Neuronal stem cell (in vitro differentiated cells): Measurements from ENCODE around the gene ATP9B.

Experiments used
- DNase-seq: peaks from one replicate; pipeline ENCODE4 v3.0.0-alpha.2; 2013; ENCODE audit warnings: low spot score
- H2AFZ ChIP-seq: one replicate; pipeline ENCODE4 v1.6.1; 2013; ENCODE audit warnings: mild to moderate bottlenecking, low read length, inconsistent platforms
- H2AK5ac ChIP-seq: 2 replicates; pipeline ENCODE4 v1.6.1; 2013; ENCODE audit warnings: low read depth, mild to moderate bottlenecking, inconsistent platforms, low read length, moderate library complexity, mixed read lengths
- H2BK120ac ChIP-seq: 2 replicates; pipeline ENCODE4 v1.6.1; 2013; ENCODE audit warnings: low read depth, mild to moderate bottlenecking, inconsistent platforms, low read length, moderate library complexity, mixed read lengths
- H2BK12ac ChIP-seq: one replicate; pipeline ENCODE4 v1.6.1; 2013; ENCODE audit warnings: low read length, inconsistent platforms
- H2BK15ac ChIP-seq: 2 replicates; pipeline ENCODE4 v1.6.1; 2013; ENCODE audit warnings: mild to moderate bottlenecking, low read length, inconsistent platforms, mixed read lengths
- H2BK5ac ChIP-seq: one replicate; pipeline ENCODE4 v1.6.1; 2013; ENCODE audit warnings: inconsistent platforms, mild to moderate bottlenecking, low read length, moderate library complexity
- H3K14ac ChIP-seq: one replicate; pipeline ENCODE4 v1.6.1; 2013; ENCODE audit warnings: low read length, inconsistent platforms
- H3K18ac ChIP-seq: 2 replicates; pipeline ENCODE4 v1.6.1; 2013; ENCODE audit warnings: low read length, inconsistent platforms
- H3K23ac ChIP-seq: 2 replicates; pipeline ENCODE4 v1.6.1; 2013; ENCODE audit warnings: low read depth, mild to moderate bottlenecking, mixed read lengths, low read length, inconsistent platforms; ENCODE audit not compliant: poor library complexity
- H3K27ac ChIP-seq: replicated peaks from 3 replicates; pipeline ENCODE4 v1.5.1; 2013; ENCODE audit warnings: low read length, inconsistent platforms
- H3K27me3 ChIP-seq, 3 experiments: 2 replicates each; pipeline ENCODE4 v1.6.1; 2013; ENCODE audit warnings: low read length in 3 of 3, mild to moderate bottlenecking in 2 of 3, inconsistent platforms in 1 of 3, low read depth in 1 of 3, mixed read lengths in 1 of 3, moderate library complexity in 1 of 3; ENCODE audit not compliant: control insufficient read depth in 3 of 3, insufficient read depth in 3 of 3
- H3K36me3 ChIP-seq, 2 donors: replicated peaks in 1 of 2; 2 replicates each; pipeline ENCODE4 v1.6.1; 2013; ENCODE audit warnings: low read length in 2 of 2; ENCODE audit not compliant: control insufficient read depth in 2 of 2, insufficient read depth in 2 of 2
- H3K4ac ChIP-seq: 2 replicates; pipeline ENCODE4 v1.6.1; 2013; ENCODE audit warnings: inconsistent platforms, mild to moderate bottlenecking, low read length, moderate library complexity
- H3K4me1 ChIP-seq, 2 donors: 1 replicate in 1 of 2; 2 replicates in 1 of 2; pipeline ENCODE4 v1.6.1; 2013; ENCODE audit warnings: low read length in 2 of 2, low read depth in 1 of 2; ENCODE audit not compliant: control insufficient read depth in 2 of 2, insufficient read depth in 1 of 2
- H3K4me2 ChIP-seq: one replicate; pipeline ENCODE4 v1.6.1; 2013; ENCODE audit warnings: mild to moderate bottlenecking, low read length, inconsistent platforms; ENCODE audit not compliant: insufficient read depth, poor library complexity, severe bottlenecking
- H3K4me3 ChIP-seq, 2 donors: 2 replicates each; pipeline ENCODE4 v1.5.1; 2013; ENCODE audit warnings: low read length in 2 of 2, mild to moderate bottlenecking in 2 of 2, inconsistent platforms in 1 of 2, moderate library complexity in 1 of 2
- H3K79me1 ChIP-seq: one replicate; pipeline ENCODE4 v1.6.1; 2013; ENCODE audit warnings: low read depth, mild to moderate bottlenecking, inconsistent platforms, low read length, moderate library complexity
- H3K9ac ChIP-seq: one replicate; pipeline ENCODE4 v1.6.1; 2013; ENCODE audit warnings: mild to moderate bottlenecking, low read depth, low read length, inconsistent platforms; ENCODE audit not compliant: poor library complexity
- H3K9me3 ChIP-seq, 2 donors: replicated peaks in 1 of 2; 2 replicates each; pipeline versions ENCODE3 to v1.6.1; 2013; ENCODE audit warnings: low read length in 2 of 2, mild to moderate bottlenecking in 2 of 2, inconsistent platforms in 1 of 2, low read depth in 1 of 2, mixed read lengths in 1 of 2, moderate library complexity in 1 of 2; ENCODE audit not compliant: control insufficient read depth in 2 of 2, insufficient read depth in 1 of 2
- H4K8ac ChIP-seq: one replicate; pipeline ENCODE4 v1.6.1; 2013; ENCODE audit warnings: low read depth, mild to moderate bottlenecking, inconsistent platforms, low read length, moderate library complexity
- H4K91ac ChIP-seq: one replicate; pipeline ENCODE4 v1.6.1; 2013; ENCODE audit warnings: low read length, low read depth, mild to moderate bottlenecking, inconsistent platforms; ENCODE audit not compliant: poor library complexity
- WGBS, 2 donors: extraction: QIAGEN DNeasy Blood & Tissue Kit; methylation state at CpG; one replicate each; pipeline ENCODE4 v1.1.7; 2013; ENCODE audit warnings: missing lambda C conversion rate in 2 of 2, mixed read lengths in 1 of 2; ENCODE audit not compliant: insufficient read length in 2 of 2, insufficient replicate concordance in 1 of 2; ENCODE audit errors: extremely low coverage in 2 of 2; 5-methylcytosine and 5-hydroxymethylcytosine counted together

Gene ATP9B

DNA sequence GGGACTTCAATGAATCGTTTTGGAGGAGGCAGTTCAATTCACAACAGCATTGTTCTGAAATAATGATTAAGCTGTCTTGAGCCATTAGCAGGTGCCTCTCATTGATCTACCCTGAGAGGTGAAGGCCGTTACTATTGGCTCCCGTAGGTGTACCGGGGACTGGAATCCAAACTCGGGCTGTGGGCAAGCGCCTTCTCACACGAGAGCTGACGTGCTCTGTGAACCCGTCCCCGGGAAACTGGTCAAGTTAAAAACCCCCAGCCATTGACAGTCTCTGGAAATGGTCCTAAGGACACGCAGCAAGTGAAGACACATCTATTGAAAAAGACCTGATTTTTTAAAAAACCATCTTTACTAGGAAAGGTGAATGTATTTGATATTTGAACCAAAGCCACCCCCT, 318.4 kb downstream of the ATP9B start:
- Histone ChIP-seq H3K4me1 (peaks cover 0 to 6% of the 10 kb centered on the region in 2 donors), H3K9me3 (no peaks in the 10 kb centered on the region), H2BK5ac (no peak overlapping the region), H4K8ac (no peak overlapping the region), H3K4me2 (no peak overlapping the region), H3K27ac (no peak overlapping the region), H2AFZ (no peak overlapping the region), H3K9ac (no peak overlapping the region), H3K18ac (no peak overlapping the region), H3K79me1 (no peaks in the 10 kb centered on the region), H2BK120ac (no peak overlapping the region), H3K36me3 (no peaks in the 10 kb centered on the region), H3K4ac (no peak overlapping the region), H3K4me3 (no peak overlapping the region), H4K91ac (no peak overlapping the region), H3K14ac (no peak overlapping the region), H2BK15ac (no peak overlapping the region), H2BK12ac (no peak overlapping the region), H2AK5ac (no peak overlapping the region), H3K27me3 (peaks cover 8 to 35% (median 14%) of the 10 kb centered on the region in 3 experiments), H3K23ac (no peak overlapping the region)
- DNase-seq, result no peak
- no CpG with 5 or more reads among the region's 11 CpGs for WGBS, 2 donors

DNA sequence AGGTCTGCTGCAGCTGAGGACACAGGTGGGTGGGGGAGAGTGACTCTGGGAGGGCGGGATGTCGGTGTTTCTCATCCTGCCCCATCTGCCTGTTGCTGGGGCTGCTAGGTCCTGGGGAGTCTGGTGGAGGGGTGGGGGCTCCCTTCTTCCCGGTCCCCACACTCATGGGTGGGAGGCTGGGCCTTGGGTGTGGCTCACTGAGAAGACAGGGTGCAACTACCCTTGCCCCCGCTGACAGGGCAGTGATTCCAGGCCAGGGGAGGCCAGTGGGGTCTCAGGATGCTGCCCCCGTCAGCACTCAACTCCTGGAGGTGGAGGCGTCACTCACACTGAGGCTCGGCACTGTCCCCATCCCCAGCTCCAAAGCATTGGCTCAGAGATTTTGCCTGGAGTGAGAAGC, 318.8 kb downstream of the ATP9B start:
- H3K4me2 ChIP-seq, result no peak overlapping the region
- H3K27me3 ChIP-seq, result peaks cover 11 to 39% (median 19%) of the 10 kb centered on the region in 3 experiments
- H2BK5ac ChIP-seq, result peak overlapping the region; percentile 82
- no peak overlapping the region for H2BK120ac ChIP-seq
- peak overlapping the region; percentile 92 for H2AK5ac ChIP-seq
- H2AFZ ChIP-seq, result no peak overlapping the region
- H3K36me3 ChIP-seq, result no peaks in the 10 kb centered on the region
- H3K4me3 ChIP-seq, result peak overlapping the region in 1 of 2 donors; percentile 28
- H3K23ac ChIP-seq, result peak overlapping the region; percentile 55
- no peak overlapping the region for H3K27ac ChIP-seq
- no peak overlapping the region for H4K91ac ChIP-seq
- H3K9ac ChIP-seq, result no peak overlapping the region
- no CpG with 5 or more reads among the region's 7 CpGs for WGBS, 2 donors
- H3K14ac ChIP-seq, result no peak overlapping the region
- H4K8ac ChIP-seq, result no peak overlapping the region
- DNase-seq, result no peak
- H3K18ac ChIP-seq, result peak overlapping the region; percentile 83
- H3K79me1 ChIP-seq, result no peaks in the 10 kb centered on the region
- H2BK12ac ChIP-seq, result no peak overlapping the region
- H2BK15ac ChIP-seq, result no peak overlapping the region
- H3K4ac ChIP-seq, result no peak overlapping the region
- H3K9me3 ChIP-seq, result no peaks in the 10 kb centered on the region
- H3K4me1 ChIP-seq, result peaks cover 0 to 6% of the 10 kb centered on the region in 2 donors

DNA sequence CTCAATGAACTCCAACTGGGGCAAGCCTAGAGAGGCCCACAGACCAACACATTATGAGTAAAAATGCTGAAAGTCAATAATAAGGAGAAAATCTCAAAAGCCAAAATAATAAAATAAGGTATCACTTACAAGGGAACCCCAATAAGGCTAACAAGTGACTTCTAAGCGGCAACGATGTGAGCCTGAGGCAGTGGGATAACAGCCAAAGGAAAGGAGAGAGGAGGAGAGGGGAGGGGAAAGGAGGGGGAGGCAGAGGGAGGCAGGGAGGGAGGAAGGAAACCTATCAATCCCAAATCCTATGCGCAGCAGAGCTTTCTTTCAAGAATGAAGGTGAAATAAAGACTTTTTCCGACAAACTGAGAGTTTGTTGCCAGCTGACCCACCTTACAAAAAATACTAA, 320.5 kb downstream of the ATP9B start:
- H3K14ac ChIP-seq, result no peak overlapping the region
- H2AK5ac ChIP-seq, result no peak overlapping the region
- no peak overlapping the region for H4K8ac ChIP-seq
- no peak overlapping the region for H3K18ac ChIP-seq
- no peak overlapping the region for H2BK15ac ChIP-seq
- WGBS, 2 donors, result no CpG with 5 or more reads among the region's 4 CpGs
- no peak for DNase-seq
- no peak overlapping the region for H2BK12ac ChIP-seq
- H3K27ac ChIP-seq, result no peak overlapping the region
- H3K4me3 ChIP-seq, result no peak overlapping the region
- H3K9me3 ChIP-seq, result no peaks in the 10 kb centered on the region
- no peaks in the 10 kb centered on the region for H3K79me1 ChIP-seq
- no peak overlapping the region for H3K4ac ChIP-seq
- H2BK120ac ChIP-seq, result no peak overlapping the region
- no peak overlapping the region for H3K9ac ChIP-seq
- no peak overlapping the region for H3K23ac ChIP-seq
- H4K91ac ChIP-seq, result no peak overlapping the region
- peaks cover 22 to 52% (median 34%) of the 10 kb centered on the region in 3 experiments for H3K27me3 ChIP-seq
- H2BK5ac ChIP-seq, result no peak overlapping the region
- no peaks in the 10 kb centered on the region for H3K36me3 ChIP-seq
- peaks cover 0 to 6% of the 10 kb centered on the region in 2 donors for H3K4me1 ChIP-seq
- H3K4me2 ChIP-seq, result no peak overlapping the region
- H2AFZ ChIP-seq, result no peak overlapping the region

DNA sequence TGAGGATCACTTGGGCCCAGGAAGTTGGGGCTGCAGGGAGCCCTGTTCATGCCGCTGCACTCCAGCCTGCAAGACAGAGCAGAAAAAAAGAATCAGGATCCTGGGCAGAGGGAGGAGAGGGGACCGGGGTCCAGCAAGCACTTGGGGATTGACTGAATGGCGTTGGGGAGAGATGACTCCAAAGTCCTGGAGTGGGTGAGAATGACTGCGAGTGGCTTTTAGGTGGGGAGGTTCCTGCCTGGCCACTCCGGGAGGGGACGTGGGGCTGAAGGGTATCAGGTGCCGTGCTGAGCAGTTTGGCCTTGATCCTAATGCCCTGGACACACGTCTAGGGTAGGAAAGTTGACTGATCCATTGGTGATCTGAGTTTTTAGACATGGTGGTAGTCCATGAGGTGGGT, 323.0 kb downstream of the ATP9B start:
- Histone ChIP-seq H2BK5ac (no peak overlapping the region), H2BK12ac (no peak overlapping the region), H3K23ac (no peak overlapping the region), H3K79me1 (no peaks in the 10 kb centered on the region), H3K4me1 (peaks cover 3 to 4% of the 10 kb centered on the region in 2 donors), H3K18ac (no peak overlapping the region), H4K8ac (no peak overlapping the region), H3K9ac (no peak overlapping the region), H3K36me3 (no peaks in the 10 kb centered on the region), H3K4ac (no peak overlapping the region), H3K14ac (no peak overlapping the region), H3K4me3 (no peak overlapping the region), H4K91ac (no peak overlapping the region), H2AFZ (no peak overlapping the region), H2BK120ac (no peak overlapping the region), H3K27ac (no peak overlapping the region), H3K4me2 (no peak overlapping the region), H3K9me3 (no peaks in the 10 kb centered on the region), H2AK5ac (no peak overlapping the region), H3K27me3 (peaks cover 33 to 70% (median 47%) of the 10 kb centered on the region in 3 experiments), H2BK15ac (no peak overlapping the region)
- no CpG with 5 or more reads among the region's 8 CpGs for WGBS, 2 donors
- no peak for DNase-seq
